HEK293 (cell line): ENCODE data around the gene CDC42BPA.

ENCODE experiments used
- CTCF ChIA-PET: fragments of 350-600 bp; formaldehyde crosslinking; extraction: SDS; loops from one replicate; lab custom pipeline; 2021; ENCODE audit warnings: antibody characterized with exemption; lab: Yijun Ruan, JAX
- POLR2A ChIA-PET: fragments of 300-600 bp; formaldehyde crosslinking; extraction: SDS; loops from one replicate; lab custom pipeline; 2020; ENCODE audit warnings: antibody characterized with exemption, inconsistent platforms; lab: Yijun Ruan, JAX
- H3K27ac ChIP-seq: fragments of 200-500 bp; sonication (Bioruptor generic); 2 replicates; pipeline ENCODE4 v1.5.1; 2014; ENCODE audit warnings: low read depth, low read length, control low read depth, inconsistent platforms; ENCODE audit errors: extremely low read depth
- H3K36me3 ChIP-seq, 2 experiments: fragments of 200-500 bp in 1 of 2; sonication (Bioruptor generic) in 1 of 2; 1 replicate in 1 of 2; 2 replicates in 1 of 2; pipeline ENCODE4 v1.5.1; 2014 to 2017; ENCODE audit warnings: inconsistent platforms in 2 of 2, low read length in 2 of 2; ENCODE audit not compliant: control insufficient read depth in 2 of 2, insufficient read depth in 1 of 2
- H3K4me1 ChIP-seq: fragments of 200-500 bp; sonication (Bioruptor generic); 2 replicates; pipeline ENCODE4 v1.5.1; 2014; ENCODE audit warnings: mild to moderate bottlenecking, low read length, inconsistent platforms; ENCODE audit not compliant: control insufficient read depth, insufficient read depth
- H3K4me3 ChIP-seq: 2 replicates; pipeline ENCODE4 v1.5.1; 2011; ENCODE audit warnings: low read depth, mild to moderate bottlenecking, control low read depth, low read length, moderate library complexity
- H3K9me3 ChIP-seq: fragments of 200-500 bp; sonication (Bioruptor generic); 2 replicates; pipeline ENCODE4 v1.5.1; 2014; ENCODE audit warnings: low read depth, low read length, inconsistent platforms; ENCODE audit not compliant: control insufficient read depth, insufficient read depth
- EGR2 ChIP-seq: fragments of 450-650 bp; formaldehyde crosslinking; IDR thresholded peaks from 2 replicates; pipeline ENCODE4 v1.5.1; 2016; ENCODE audit warnings: low read depth, missing biosample characterization, missing genetic modification characterization
- HOXA7 ChIP-seq: sonication (generic); formaldehyde crosslinking; IDR thresholded peaks from 2 replicates; pipeline ENCODE4 v1.8.1; 2022; ENCODE audit warnings: missing genetic modification reagents, borderline replicate concordance
- IKZF3 ChIP-seq: fragments of 450-650 bp; IDR thresholded peaks from 2 replicates; pipeline ENCODE4 v1.5.0; 2018; ENCODE audit warnings: missing biosample characterization, mild to moderate bottlenecking, missing genetic modification characterization, moderate library complexity
- KLF16 ChIP-seq: fragments of 450-650 bp; formaldehyde crosslinking; IDR thresholded peaks from 2 replicates; pipeline ENCODE4 v1.5.1; 2017; ENCODE audit warnings: missing biosample characterization, missing genetic modification characterization
- KLF9 ChIP-seq: fragments of 450-650 bp; formaldehyde crosslinking; IDR thresholded peaks from 2 replicates; pipeline ENCODE4 v1.5.1; 2016; ENCODE audit warnings: missing biosample characterization, missing genetic modification characterization, low read depth
- SP3 ChIP-seq: fragments of 450-650 bp; formaldehyde crosslinking; IDR thresholded peaks from 2 replicates; pipeline ENCODE4 v1.5.1; 2016; ENCODE audit warnings: missing biosample characterization, missing genetic modification characterization
- ZBTB48 ChIP-seq: fragments of 450-650 bp; formaldehyde crosslinking; IDR thresholded peaks from 2 replicates; pipeline ENCODE4 v1.5.1; 2016; ENCODE audit warnings: missing biosample characterization, missing genetic modification characterization
- ZFP37 ChIP-seq: fragments of 450-650 bp; formaldehyde crosslinking; IDR thresholded peaks from 2 replicates; pipeline ENCODE4 v1.5.1; 2016; ENCODE audit warnings: missing biosample characterization, missing genetic modification characterization
- ZFP41 ChIP-seq: fragments of 450-650 bp; formaldehyde crosslinking; IDR thresholded peaks from 2 replicates; pipeline ENCODE4 v1.5.1; 2016; ENCODE audit warnings: missing biosample characterization, missing genetic modification characterization, borderline replicate concordance
- ZIC2 ChIP-seq: fragments of 450-650 bp; formaldehyde crosslinking; IDR thresholded peaks from 2 replicates; pipeline ENCODE4 v1.5.1; 2016; ENCODE audit warnings: missing biosample characterization, missing genetic modification characterization
- ZNF133 ChIP-seq: fragments of 450-650 bp; formaldehyde crosslinking; IDR thresholded peaks from 2 replicates; pipeline ENCODE4 v1.5.1; 2016; ENCODE audit warnings: missing biosample characterization, missing genetic modification characterization
- ZNF16 ChIP-seq: fragments of 450-650 bp; formaldehyde crosslinking; IDR thresholded peaks from 2 replicates; pipeline ENCODE4 v1.5.1; 2016; ENCODE audit warnings: low read depth, missing biosample characterization, missing genetic modification characterization
- ZNF211 ChIP-seq: fragments of 450-650 bp; formaldehyde crosslinking; IDR thresholded peaks from 2 replicates; pipeline ENCODE4 v1.5.1; 2016; ENCODE audit warnings: low read depth, missing biosample characterization, missing genetic modification characterization
- ZNF223 ChIP-seq: fragments of 450-650 bp; formaldehyde crosslinking; IDR thresholded peaks from 2 replicates; pipeline ENCODE4 v1.5.1; 2016; ENCODE audit warnings: missing biosample characterization, missing genetic modification characterization
- ZNF48 ChIP-seq: fragments of 450-650 bp; formaldehyde crosslinking; IDR thresholded peaks from 2 replicates; pipeline ENCODE4 v1.5.1; 2016; ENCODE audit warnings: missing biosample characterization, missing genetic modification characterization
- ZNF529 ChIP-seq: fragments of 450-650 bp; formaldehyde crosslinking; IDR thresholded peaks from 2 replicates; pipeline ENCODE4 v1.5.1; 2017; ENCODE audit warnings: missing genetic modification characterization, missing biosample characterization; ENCODE audit not compliant: insufficient replicate concordance
- ZNF544 ChIP-seq: fragments of 450-650 bp; formaldehyde crosslinking; IDR thresholded peaks from 2 replicates; pipeline ENCODE4 v1.5.0; 2017; ENCODE audit warnings: missing biosample characterization, missing genetic modification characterization
- ZNF654 ChIP-seq: fragments of 450-650 bp; formaldehyde crosslinking; IDR thresholded peaks from 2 replicates; pipeline ENCODE4 v1.5.1; 2016; ENCODE audit warnings: low read depth, missing biosample characterization, missing genetic modification characterization
- ZNF707 ChIP-seq: fragments of 450-650 bp; formaldehyde crosslinking; IDR thresholded peaks from 2 replicates; pipeline ENCODE4 v1.5.1; 2016; ENCODE audit warnings: missing biosample characterization, missing genetic modification characterization
- ZNF768 ChIP-seq: fragments of 450-650 bp; formaldehyde crosslinking; IDR thresholded peaks from 2 replicates; pipeline ENCODE4 v1.5.1; 2018; ENCODE audit warnings: missing biosample characterization, mild to moderate bottlenecking, missing genetic modification characterization
- ZNF776 ChIP-seq: fragments of 450-650 bp; formaldehyde crosslinking; IDR thresholded peaks from 2 replicates; pipeline ENCODE4 v1.5.0; 2017; ENCODE audit warnings: missing biosample characterization, missing genetic modification characterization, borderline replicate concordance
- TF ChIP-seq, protein P1 (sequence below): fragments of 450-650 bp; formaldehyde crosslinking; IDR thresholded peaks from 2 replicates; pipeline ENCODE4 v1.5.1; 2016; ENCODE audit warnings: missing biosample characterization, missing genetic modification characterization, low read depth
- TF ChIP-seq, protein P2 (sequence below): fragments of 450-650 bp; formaldehyde crosslinking; IDR thresholded peaks from 2 replicates; pipeline ENCODE4 v1.5.1; 2017; ENCODE audit warnings: missing biosample characterization, missing genetic modification characterization
- TF ChIP-seq, protein P3 (sequence below): fragments of 450-650 bp; formaldehyde crosslinking; IDR thresholded peaks from 2 replicates; pipeline ENCODE4 v1.5.1; 2016; ENCODE audit warnings: missing biosample characterization, missing genetic modification characterization

CDC42BPA gene

DNA sequence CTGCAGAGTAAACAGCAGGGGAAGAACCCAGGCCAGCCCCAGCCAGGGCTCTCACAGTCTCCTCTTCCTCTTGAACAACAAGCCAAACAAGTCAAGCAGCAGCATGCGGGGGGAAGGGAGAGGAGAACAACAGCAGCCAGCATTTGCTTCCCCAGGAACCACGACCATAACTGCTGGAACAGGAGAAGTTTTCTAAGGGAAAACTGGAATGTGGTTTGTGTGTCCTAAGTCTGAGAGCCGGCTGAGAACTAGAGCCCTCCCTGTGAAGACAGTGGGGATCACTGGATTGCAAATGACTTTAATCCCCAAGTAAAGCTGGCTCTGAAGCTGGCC lies 330.0 kb downstream of the CDC42BPA start (continued):
- TF ChIP-seq ZNF544 (tag by site-specific recombination) (no peak), ZNF768 (tag by site-specific recombination) (no peak), ZNF211 (no peak), HOXA7 (CRISPR knock-in tag) (no peak), ZNF707 (tag by site-specific recombination) (no peak), ZNF223 (tag by site-specific recombination) (no peak), ZNF654 (tag by site-specific recombination) (no peak), SP3 (tag by site-specific recombination) (no peak), ZNF529 (tag by site-specific recombination) (no peak), KLF16 (tag by site-specific recombination) (no peak), ZFP41 (no peak)
- TF ChIP-seq, all 188 proteins: peak for 0

DNA sequence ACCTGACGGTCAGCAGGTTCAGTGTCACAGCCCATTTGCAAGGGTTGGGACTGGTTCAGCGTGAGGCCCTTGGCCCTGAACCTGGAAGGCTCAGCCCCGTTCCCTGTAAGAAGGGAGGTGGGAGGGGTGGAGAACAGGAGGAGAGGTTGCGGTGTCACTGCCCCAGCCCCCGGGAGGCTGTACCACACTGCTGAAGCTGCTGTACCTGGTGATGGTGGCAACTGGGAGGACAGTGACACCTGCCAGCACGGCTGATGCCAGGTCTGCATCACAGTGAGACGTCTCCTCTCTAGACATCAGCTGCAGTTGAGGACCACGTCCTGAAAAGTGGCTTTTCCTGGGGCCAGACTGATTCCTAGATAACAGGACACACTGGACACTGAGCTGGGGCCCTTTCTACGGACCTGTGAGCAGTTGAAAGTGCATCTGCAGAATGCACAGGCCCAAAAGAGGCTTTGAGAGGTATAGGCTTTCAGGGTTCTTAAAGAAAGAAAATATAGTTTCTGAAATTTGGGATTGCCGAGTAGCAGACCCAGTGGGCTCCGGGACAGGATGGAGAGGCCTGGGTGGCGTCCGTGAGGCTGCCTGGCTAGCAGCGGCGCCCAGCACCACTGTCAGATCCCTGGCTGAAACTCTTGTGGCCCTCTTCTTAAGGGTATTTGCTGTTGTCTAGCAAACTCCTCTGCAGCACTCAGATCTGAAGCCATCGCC lies 330.5 kb downstream of the CDC42BPA start:
- Histone ChIP-seq H3K4me3 (no peak overlapping the region), H3K36me3 (peaks cover 0 to 47% of the 10 kb centered on the region in 2 experiments; a peak in 1 of 3 replicates), H3K4me1 (no peaks in the 10 kb centered on the region), H3K27ac (no peak overlapping the region), H3K9me3 (no peaks in the 10 kb centered on the region)
- POLR2A ChIA-PET = no interaction called here
- CTCF ChIA-PET = interaction anchor here (0.5 to 0.7 kb wide), 2 partner anchors 56 to 121 kb away, joined by 3 to 4 read pairs; no protein-coding TSS in a partner anchor
- TF ChIP-seq, protein P1, sequence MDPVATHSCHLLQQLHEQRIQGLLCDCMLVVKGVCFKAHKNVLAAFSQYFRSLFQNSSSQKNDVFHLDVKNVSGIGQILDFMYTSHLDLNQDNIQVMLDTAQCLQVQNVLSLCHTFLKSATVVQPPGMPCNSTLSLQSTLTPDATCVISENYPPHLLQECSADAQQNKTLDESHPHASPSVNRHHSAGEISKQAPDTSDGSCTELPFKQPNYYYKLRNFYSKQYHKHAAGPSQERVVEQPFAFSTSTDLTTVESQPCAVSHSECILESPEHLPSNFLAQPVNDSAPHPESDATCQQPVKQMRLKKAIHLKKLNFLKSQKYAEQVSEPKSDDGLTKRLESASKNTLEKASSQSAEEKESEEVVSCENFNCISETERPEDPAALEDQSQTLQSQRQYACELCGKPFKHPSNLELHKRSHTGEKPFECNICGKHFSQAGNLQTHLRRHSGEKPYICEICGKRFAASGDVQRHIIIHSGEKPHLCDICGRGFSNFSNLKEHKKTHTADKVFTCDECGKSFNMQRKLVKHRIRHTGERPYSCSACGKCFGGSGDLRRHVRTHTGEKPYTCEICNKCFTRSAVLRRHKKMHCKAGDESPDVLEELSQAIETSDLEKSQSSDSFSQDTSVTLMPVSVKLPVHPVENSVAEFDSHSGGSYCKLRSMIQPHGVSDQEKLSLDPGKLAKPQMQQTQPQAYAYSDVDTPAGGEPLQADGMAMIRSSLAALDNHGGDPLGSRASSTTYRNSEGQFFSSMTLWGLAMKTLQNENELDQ (tag by site-specific recombination) = no peak
- TF ChIP-seq ZNF776 (no peak), ZFP37 (no peak), IKZF3 (tag by site-specific recombination) (no peak), ZNF48 (tag by site-specific recombination) (no peak), ZBTB48 (no peak), ZNF133 (tag by site-specific recombination) (no peak), EGR2 (tag by site-specific recombination) (no peak), ZNF16 (no peak), ZIC2 (tag by site-specific recombination) (no peak), KLF9 (tag by site-specific recombination) (no peak)
- TF ChIP-seq, protein P2, sequence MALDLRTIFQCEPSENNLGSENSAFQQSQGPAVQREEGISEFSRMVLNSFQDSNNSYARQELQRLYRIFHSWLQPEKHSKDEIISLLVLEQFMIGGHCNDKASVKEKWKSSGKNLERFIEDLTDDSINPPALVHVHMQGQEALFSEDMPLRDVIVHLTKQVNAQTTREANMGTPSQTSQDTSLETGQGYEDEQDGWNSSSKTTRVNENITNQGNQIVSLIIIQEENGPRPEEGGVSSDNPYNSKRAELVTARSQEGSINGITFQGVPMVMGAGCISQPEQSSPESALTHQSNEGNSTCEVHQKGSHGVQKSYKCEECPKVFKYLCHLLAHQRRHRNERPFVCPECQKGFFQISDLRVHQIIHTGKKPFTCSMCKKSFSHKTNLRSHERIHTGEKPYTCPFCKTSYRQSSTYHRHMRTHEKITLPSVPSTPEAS = no peak
- TF ChIP-seq, protein P3, sequence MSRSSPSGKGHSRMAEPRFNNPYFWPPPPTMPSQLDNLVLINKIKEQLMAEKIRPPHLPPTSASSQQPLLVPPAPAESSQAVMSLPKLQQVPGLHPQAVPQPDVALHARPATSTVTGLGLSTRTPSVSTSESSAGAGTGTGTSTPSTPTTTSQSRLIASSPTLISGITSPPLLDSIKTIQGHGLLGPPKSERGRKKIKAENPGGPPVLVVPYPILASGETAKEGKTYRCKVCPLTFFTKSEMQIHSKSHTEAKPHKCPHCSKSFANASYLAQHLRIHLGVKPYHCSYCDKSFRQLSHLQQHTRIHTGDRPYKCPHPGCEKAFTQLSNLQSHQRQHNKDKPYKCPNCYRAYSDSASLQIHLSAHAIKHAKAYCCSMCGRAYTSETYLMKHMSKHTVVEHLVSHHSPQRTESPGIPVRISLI (tag by site-specific recombination) = no peak
